GM12878 (cell line): ENCODE results near the gene PCDHGA10. TPM values are rescaled to one million over a fixed set of nuclear protein-coding genes. Genes with fewer than 3 reads are reported as not detected.

Source experiments
- polyA plus RNA-seq, 11 experiments: library from polyadenylated mRNA; depleted of rRNA in 4 of 11; unstranded in 6 of 11; stranded (reverse) in 5 of 11; fragments of >200 nt; fragmentation: Nextera tagmentation in 4 of 11; fragmentation: Illumina TruSeq in 1 of 11; extraction: Ambion mirVana in 4 of 11; extraction: Trizol in 1 of 11; gene quantifications; 1 replicate in 1 of 11; 2 replicates in 10 of 11; pipeline versions ENCODE4 v1.2.1 to v1.2.3, GENCODE V29; 2011 to 2016; ENCODE audit warnings: inconsistent platforms in 2 of 11, missing spikeins in 2 of 11, low read depth in 1 of 11
- total RNA-seq, 4 experiments: library from RNA; depleted of rRNA in 3 of 4; stranded (reverse); fragments of >200 nt in 3 of 4; fragmentation: Illumina TruSeq in 1 of 4; extraction: Trizol in 1 of 4; gene quantifications; 2 replicates each; pipeline versions ENCODE4 v1.2.1 to v1.2.3, GENCODE V29; 2013 to 2021

The PCDHGA10 gene
- total and polyA plus RNA-seq, 10 of the 15 experiments (the other 5 are each of a cell fraction or from before 2014, with no cell fraction given), result 0.39 to 2.2 (median 1.1) TPM

Other genes with a start within 250 kb of the PCDHGA10 start
Only the 7 nearest of the 37 such genes appear.
- not detected in 2 replicates for gene PCDHGA8, start 20.4 kb upstream of the PCDHGA10 start, total RNA-seq (2014; rRNA removed)
- 0.04 and 0.05 TPM in 2 replicates for gene PCDHGA8, start 20.4 kb upstream of the PCDHGA10 start, total RNA-seq (2014; rRNA removed; fragmentation: Illumina TruSeq; extraction: Trizol)
- gene PCDHGA8, start 20.4 kb upstream of the PCDHGA10 start, total RNA-seq (2021), result not detected in 2 replicates
- 0.01 TPM in 2 replicates for gene PCDHGA8, start 20.4 kb upstream of the PCDHGA10 start, polyA plus RNA-seq (2011; rRNA removed)
- gene PCDHGA8, start 20.4 kb upstream of the PCDHGA10 start, polyA plus RNA-seq (2014; fragmentation: Illumina TruSeq; extraction: Trizol), result 0.05 TPM in 1 of 2 replicates, not detected in the other
- gene PCDHGA8, start 20.4 kb upstream of the PCDHGA10 start, polyA plus RNA-seq (2014; fragmentation: Nextera tagmentation; extraction: Ambion mirVana), result not detected
- gene PCDHGA8, start 20.4 kb upstream of the PCDHGA10 start, polyA plus RNA-seq (2014; rRNA removed), result 0.05 TPM in 1 of 2 replicates, not detected in the other
- gene PCDHGA8, start 20.4 kb upstream of the PCDHGA10 start, polyA plus RNA-seq (2016; fragmentation: Nextera tagmentation; extraction: Ambion mirVana), result not detected
- gene PCDHGB5, start 15.0 kb upstream of the PCDHGA10 start, total RNA-seq (2014; rRNA removed), result 1.4 and 1.9 TPM in 2 replicates
- 1.3 TPM in 2 replicates for gene PCDHGB5, start 15.0 kb upstream of the PCDHGA10 start, total RNA-seq (2014; rRNA removed; fragmentation: Illumina TruSeq; extraction: Trizol)
- gene PCDHGB5, start 15.0 kb upstream of the PCDHGA10 start, total RNA-seq (2021), result 1.8 and 2.3 TPM in 2 replicates
- gene PCDHGB5, start 15.0 kb upstream of the PCDHGA10 start, polyA plus RNA-seq (2011; rRNA removed), result 0.07 TPM in 1 of 2 replicates, not detected in the other
- 1.1 TPM in 2 replicates for gene PCDHGB5, start 15.0 kb upstream of the PCDHGA10 start, polyA plus RNA-seq (2014; fragmentation: Illumina TruSeq; extraction: Trizol)
- under 1 TPM in 1 of 2 experiments, not detected in 1; 0.02 TPM for gene PCDHGB5, start 15.0 kb upstream of the PCDHGA10 start, polyA plus RNA-seq (2014; fragmentation: Nextera tagmentation; extraction: Ambion mirVana)
- 0.95 TPM in 2 replicates for gene PCDHGB5, start 15.0 kb upstream of the PCDHGA10 start, polyA plus RNA-seq (2014; rRNA removed)
- gene PCDHGB5, start 15.0 kb upstream of the PCDHGA10 start, polyA plus RNA-seq (2016; fragmentation: Nextera tagmentation; extraction: Ambion mirVana), result 1 to 10 TPM; 1.4 to 2.3 TPM
- gene PCDHGA9, start 10.2 kb upstream of the PCDHGA10 start, total RNA-seq (2014; rRNA removed), result 0.38 and 0.62 TPM in 2 replicates
- 0.51 and 0.63 TPM in 2 replicates for gene PCDHGA9, start 10.2 kb upstream of the PCDHGA10 start, total RNA-seq (2014; rRNA removed; fragmentation: Illumina TruSeq; extraction: Trizol)
- gene PCDHGA9, start 10.2 kb upstream of the PCDHGA10 start, total RNA-seq (2021), result 0.54 and 0.56 TPM in 2 replicates
- gene PCDHGA9, start 10.2 kb upstream of the PCDHGA10 start, polyA plus RNA-seq (2011; rRNA removed), result 0.09 and 0.10 TPM in 2 replicates
- gene PCDHGA9, start 10.2 kb upstream of the PCDHGA10 start, polyA plus RNA-seq (2014; fragmentation: Illumina TruSeq; extraction: Trizol), result 0.15 and 0.46 TPM in 2 replicates
- not detected for gene PCDHGA9, start 10.2 kb upstream of the PCDHGA10 start, polyA plus RNA-seq (2014; fragmentation: Nextera tagmentation; extraction: Ambion mirVana)
- 0.38 and 0.44 TPM in 2 replicates for gene PCDHGA9, start 10.2 kb upstream of the PCDHGA10 start, polyA plus RNA-seq (2014; rRNA removed)
- gene PCDHGA9, start 10.2 kb upstream of the PCDHGA10 start, polyA plus RNA-seq (2016; fragmentation: Nextera tagmentation; extraction: Ambion mirVana), result under 1 TPM; 0.08 to 0.15 TPM
- 0.34 and 0.49 TPM in 2 replicates for gene PCDHGB6, start 5.0 kb upstream of the PCDHGA10 start, total RNA-seq (2014; rRNA removed)
- gene PCDHGB6, start 5.0 kb upstream of the PCDHGA10 start, total RNA-seq (2014; rRNA removed; fragmentation: Illumina TruSeq; extraction: Trizol), result 0.51 and 0.54 TPM in 2 replicates
- 0.80 and 1.0 TPM in 2 replicates for gene PCDHGB6, start 5.0 kb upstream of the PCDHGA10 start, total RNA-seq (2021)
- gene PCDHGB6, start 5.0 kb upstream of the PCDHGA10 start, polyA plus RNA-seq (2011; rRNA removed), result 0.07 and 0.10 TPM in 2 replicates
- 0.34 and 0.54 TPM in 2 replicates for gene PCDHGB6, start 5.0 kb upstream of the PCDHGA10 start, polyA plus RNA-seq (2014; fragmentation: Illumina TruSeq; extraction: Trizol)
- under 1 TPM; 0.07 to 0.10 TPM for gene PCDHGB6, start 5.0 kb upstream of the PCDHGA10 start, polyA plus RNA-seq (2014; fragmentation: Nextera tagmentation; extraction: Ambion mirVana)
- 0.28 and 0.60 TPM in 2 replicates for gene PCDHGB6, start 5.0 kb upstream of the PCDHGA10 start, polyA plus RNA-seq (2014; rRNA removed)
- under 1 TPM; 0.28 TPM for gene PCDHGB6, start 5.0 kb upstream of the PCDHGA10 start, polyA plus RNA-seq (2016; fragmentation: Nextera tagmentation; extraction: Ambion mirVana)
- 0.49 and 0.68 TPM in 2 replicates for gene PCDHGB7, start 4.7 kb downstream of the PCDHGA10 start, total RNA-seq (2014; rRNA removed)
- 0.72 and 0.74 TPM in 2 replicates for gene PCDHGB7, start 4.7 kb downstream of the PCDHGA10 start, total RNA-seq (2014; rRNA removed; fragmentation: Illumina TruSeq; extraction: Trizol)
- gene PCDHGB7, start 4.7 kb downstream of the PCDHGA10 start, total RNA-seq (2021), result 1.3 and 1.5 TPM in 2 replicates
- 0.20 and 0.27 TPM in 2 replicates for gene PCDHGB7, start 4.7 kb downstream of the PCDHGA10 start, polyA plus RNA-seq (2011; rRNA removed)
- 0.38 and 0.40 TPM in 2 replicates for gene PCDHGB7, start 4.7 kb downstream of the PCDHGA10 start, polyA plus RNA-seq (2014; fragmentation: Illumina TruSeq; extraction: Trizol)
- gene PCDHGB7, start 4.7 kb downstream of the PCDHGA10 start, polyA plus RNA-seq (2014; fragmentation: Nextera tagmentation; extraction: Ambion mirVana), result not detected
- gene PCDHGB7, start 4.7 kb downstream of the PCDHGA10 start, polyA plus RNA-seq (2014; rRNA removed), result 0.32 and 0.41 TPM in 2 replicates
- under 1 TPM; 0.35 to 0.74 TPM for gene PCDHGB7, start 4.7 kb downstream of the PCDHGA10 start, polyA plus RNA-seq (2016; fragmentation: Nextera tagmentation; extraction: Ambion mirVana)
- gene PCDHGA11, start 8.1 kb downstream of the PCDHGA10 start, total RNA-seq (2014; rRNA removed), result 1.9 and 2.9 TPM in 2 replicates
- gene PCDHGA11, start 8.1 kb downstream of the PCDHGA10 start, total RNA-seq (2014; rRNA removed; fragmentation: Illumina TruSeq; extraction: Trizol), result 2.1 and 2.2 TPM in 2 replicates
- gene PCDHGA11, start 8.1 kb downstream of the PCDHGA10 start, total RNA-seq (2021), result 3.4 TPM in 2 replicates
- 0.45 and 0.79 TPM in 2 replicates for gene PCDHGA11, start 8.1 kb downstream of the PCDHGA10 start, polyA plus RNA-seq (2011; rRNA removed)
- 2.6 and 2.7 TPM in 2 replicates for gene PCDHGA11, start 8.1 kb downstream of the PCDHGA10 start, polyA plus RNA-seq (2014; fragmentation: Illumina TruSeq; extraction: Trizol)
- gene PCDHGA11, start 8.1 kb downstream of the PCDHGA10 start, polyA plus RNA-seq (2014; fragmentation: Nextera tagmentation; extraction: Ambion mirVana), result under 1 TPM; 0.21 to 0.31 TPM
- 2.1 TPM in 2 replicates for gene PCDHGA11, start 8.1 kb downstream of the PCDHGA10 start, polyA plus RNA-seq (2014; rRNA removed)
- gene PCDHGA11, start 8.1 kb downstream of the PCDHGA10 start, polyA plus RNA-seq (2016; fragmentation: Nextera tagmentation; extraction: Ambion mirVana), result 1 to 10 TPM; 1.9 to 2.7 TPM
- 0.38 and 0.79 TPM in 2 replicates for gene PCDHGA12, start 17.5 kb downstream of the PCDHGA10 start, total RNA-seq (2014; rRNA removed)
- gene PCDHGA12, start 17.5 kb downstream of the PCDHGA10 start, total RNA-seq (2014; rRNA removed; fragmentation: Illumina TruSeq; extraction: Trizol), result 0.40 and 0.46 TPM in 2 replicates
- gene PCDHGA12, start 17.5 kb downstream of the PCDHGA10 start, total RNA-seq (2021), result 0.46 and 0.72 TPM in 2 replicates
- gene PCDHGA12, start 17.5 kb downstream of the PCDHGA10 start, polyA plus RNA-seq (2011; rRNA removed), result 0.04 TPM in 2 replicates
- gene PCDHGA12, start 17.5 kb downstream of the PCDHGA10 start, polyA plus RNA-seq (2014; fragmentation: Illumina TruSeq; extraction: Trizol), result 0.11 and 0.18 TPM in 2 replicates
- gene PCDHGA12, start 17.5 kb downstream of the PCDHGA10 start, polyA plus RNA-seq (2014; fragmentation: Nextera tagmentation; extraction: Ambion mirVana), result not detected
- 0.28 and 0.32 TPM in 2 replicates for gene PCDHGA12, start 17.5 kb downstream of the PCDHGA10 start, polyA plus RNA-seq (2014; rRNA removed)
- under 1 TPM; 0.16 to 0.48 TPM for gene PCDHGA12, start 17.5 kb downstream of the PCDHGA10 start, polyA plus RNA-seq (2016; fragmentation: Nextera tagmentation; extraction: Ambion mirVana)